GM12891 (cell line): Measurements from ENCODE around the gene GPRASP3.
"Not testable (repeated sequence)": the region's sequence is repeated elsewhere in the genome, so short reads cannot be mapped to it uniquely, and the experiment has no call there.

Experiments used
- DNase-seq: peaks from one replicate; pipeline ENCODE4 v3.0.0; 2011; ENCODE audit warnings: low spot score; ENCODE audit not compliant: insufficient read length
- FAIRE-seq: peaks from 2 replicates; lab custom pipeline; 2011; peaks lifted over from hg19 to GRCh38; lab: Jason Lieb, UNC
- PAX5 ChIP-seq: IDR thresholded peaks from 2 replicates; pipeline ENCODE4 v1.6.1; 2011; ENCODE audit warnings: low read length, moderate library complexity, mild to moderate bottlenecking; ENCODE audit not compliant: insufficient read depth, severe bottlenecking
- POLR2A ChIP-seq: IDR thresholded peaks from 2 replicates; pipeline ENCODE4 v1.6.1; 2011; ENCODE audit warnings: low read depth, low read length, control low read depth
- POLR2AphosphoS5 ChIP-seq: IDR thresholded peaks from 2 replicates; pipeline ENCODE4 v1.6.1; 2011; ENCODE audit warnings: low read depth, low read length, control low read depth
- POU2F2 ChIP-seq: IDR thresholded peaks from 2 replicates; pipeline ENCODE4 v1.6.1; 2011; ENCODE audit warnings: low read depth, mild to moderate bottlenecking, control low read depth, low read length, moderate library complexity
- SPI1 ChIP-seq: IDR thresholded peaks from 2 replicates; pipeline ENCODE4 v1.6.1; 2011; ENCODE audit warnings: low read depth, low read length, control low read depth
- TAF1 ChIP-seq: IDR thresholded peaks from 2 replicates; pipeline ENCODE4 v1.6.1; 2011; ENCODE audit warnings: low read depth, low read length, control low read depth

The GPRASP3 gene

GRCh38 chrX:102712216-102712966 is 8.2 kb upstream of the GPRASP3 start, which contains the start of gene GPRASP2:
GPRASP2 (plus strand) TSS chrX:102712448; CDS start chrX:102714870, 2,422 bp downstream.
- FAIRE-seq: no peak
- no peak for TF ChIP-seq SPI1
- no peak for TF ChIP-seq PAX5
- no peak for TF ChIP-seq TAF1
- TF ChIP-seq POU2F2: no peak
- TF ChIP-seq POLR2A: no peak
- no peak for TF ChIP-seq POLR2AphosphoS5
- DNase-seq: peak; percentile 2

- FAIRE-seq (no peak), DNase-seq (no peak)
- TF ChIP-seq PAX5: no peak
- no peak for TF ChIP-seq POLR2A
- TF ChIP-seq SPI1: no peak
- TF ChIP-seq POLR2AphosphoS5: no peak
- TF ChIP-seq POU2F2: no peak
- no peak for TF ChIP-seq TAF1
Observed at GRCh38 chrX:102712981-102713625, 7.4 kb upstream of the GPRASP3 start.

- no peak for TF ChIP-seq POU2F2
- no peak for TF ChIP-seq SPI1
- TF ChIP-seq POLR2AphosphoS5: no peak
- TF ChIP-seq POLR2A: no peak
- TF ChIP-seq PAX5: no peak
- no peak for TF ChIP-seq TAF1
- DNase-seq (no peak), FAIRE-seq (no peak)
Observed at GRCh38 chrX:102714994-102715393, 5.5 kb upstream of the GPRASP3 start.

- no peak for FAIRE-seq
- TF ChIP-seq POLR2AphosphoS5 (no peak), TAF1 (no peak), POLR2A (no peak), PAX5 (no peak), POU2F2 (no peak), SPI1 (no peak)
- DNase-seq: no peak
Observed at GRCh38 chrX:102715967-102716366, 4.6 kb upstream of the GPRASP3 start.

- FAIRE-seq, DNase-seq: not testable (repeated sequence)
Observed at GRCh38 chrX:102721169-102721506, 595 bp downstream of the GPRASP3 start.

GRCh38 chrX:102723456-102723855 is 2.9 kb downstream of the GPRASP3 start:
- DNase-seq (no peak), FAIRE-seq (no peak)
- TF ChIP-seq SPI1: no peak
- no peak for TF ChIP-seq POLR2A
- TF ChIP-seq TAF1: no peak

GRCh38 chrX:102727761-102728160 is 7.2 kb downstream of the GPRASP3 start:
- DNase-seq (no peak), FAIRE-seq (no peak)
- no peak for TF ChIP-seq PAX5
- no peak for TF ChIP-seq SPI1
- TF ChIP-seq TAF1: no peak
- no peak for TF ChIP-seq POLR2AphosphoS5
- no peak for TF ChIP-seq POLR2A
- no peak for TF ChIP-seq POU2F2

GRCh38 chrX:102728646-102729045 is 8.1 kb downstream of the GPRASP3 start:
- no peak for TF ChIP-seq SPI1
- no peak for TF ChIP-seq POLR2A
- no peak for TF ChIP-seq PAX5
- TF ChIP-seq POU2F2: no peak
- no peak for TF ChIP-seq TAF1
- no peak for TF ChIP-seq POLR2AphosphoS5
- DNase-seq: no peak
- no peak for FAIRE-seq

- TF ChIP-seq SPI1 (no peak), PAX5 (no peak), POU2F2 (no peak), POLR2A (no peak), TAF1 (no peak), POLR2AphosphoS5 (no peak)
- DNase-seq (no peak), FAIRE-seq (peak; percentile 58)
Observed at GRCh38 chrX:102739657-102740056, 19.1 kb downstream of the GPRASP3 start.
